ENCODE data around the gene HDAC4. TPM values are rescaled to one million over a fixed set of nuclear protein-coding genes. Genes with fewer than 3 reads are reported as not detected.

HDAC4 gene
- total RNA-seq, 1 experiment from 2014 or later = 21.8 TPM

DNA sequence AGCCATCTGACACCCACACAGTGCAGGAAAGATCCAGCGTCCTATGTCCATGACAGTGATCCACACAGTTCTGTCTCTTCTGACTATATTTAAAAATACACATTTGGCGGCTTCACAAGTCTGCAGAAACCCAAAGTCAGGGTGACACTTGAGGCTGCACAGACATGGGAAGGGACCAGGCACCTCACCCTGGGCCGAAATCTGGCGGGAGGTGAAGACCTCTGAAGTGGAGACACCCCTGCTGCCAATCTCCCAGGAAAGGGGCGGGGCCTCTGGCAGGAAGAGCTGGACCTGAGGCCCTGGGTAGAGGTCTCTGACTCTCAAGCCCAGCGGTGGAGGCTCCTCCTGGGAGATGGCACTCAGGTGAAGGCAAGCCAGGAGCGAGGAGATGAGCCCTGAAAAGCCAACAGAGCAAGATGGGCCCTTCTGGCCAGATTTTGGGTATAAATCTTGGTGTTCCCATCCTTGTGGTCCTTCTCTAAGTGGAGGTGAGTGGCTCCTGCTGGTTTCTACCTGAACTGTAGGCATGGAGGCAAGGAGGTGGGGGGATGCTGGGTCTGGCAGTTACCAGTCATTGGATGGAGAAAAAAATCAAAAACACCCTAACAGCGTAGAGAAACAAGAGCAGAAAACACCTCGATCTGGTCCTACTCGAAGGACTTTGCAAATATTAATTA lies 248.4 kb downstream of the HDAC4 start:
- CTCF ChIA-PET = no interaction called here
- H3K27me3 Mint-ChIP-seq (ENCODE audit: insufficient read depth, unreplicated experiment) = no peaks in the 10 kb centered on the region
- TF ChIP-seq, protein P1, sequence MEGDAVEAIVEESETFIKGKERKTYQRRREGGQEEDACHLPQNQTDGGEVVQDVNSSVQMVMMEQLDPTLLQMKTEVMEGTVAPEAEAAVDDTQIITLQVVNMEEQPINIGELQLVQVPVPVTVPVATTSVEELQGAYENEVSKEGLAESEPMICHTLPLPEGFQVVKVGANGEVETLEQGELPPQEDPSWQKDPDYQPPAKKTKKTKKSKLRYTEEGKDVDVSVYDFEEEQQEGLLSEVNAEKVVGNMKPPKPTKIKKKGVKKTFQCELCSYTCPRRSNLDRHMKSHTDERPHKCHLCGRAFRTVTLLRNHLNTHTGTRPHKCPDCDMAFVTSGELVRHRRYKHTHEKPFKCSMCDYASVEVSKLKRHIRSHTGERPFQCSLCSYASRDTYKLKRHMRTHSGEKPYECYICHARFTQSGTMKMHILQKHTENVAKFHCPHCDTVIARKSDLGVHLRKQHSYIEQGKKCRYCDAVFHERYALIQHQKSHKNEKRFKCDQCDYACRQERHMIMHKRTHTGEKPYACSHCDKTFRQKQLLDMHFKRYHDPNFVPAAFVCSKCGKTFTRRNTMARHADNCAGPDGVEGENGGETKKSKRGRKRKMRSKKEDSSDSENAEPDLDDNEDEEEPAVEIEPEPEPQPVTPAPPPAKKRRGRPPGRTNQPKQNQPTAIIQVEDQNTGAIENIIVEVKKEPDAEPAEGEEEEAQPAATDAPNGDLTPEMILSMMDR (IDR thresholded peaks at IDR 0.05; ENCODE audit: unreplicated experiment) = no peak
- H3K9me3 Mint-ChIP-seq (ENCODE audit: unreplicated experiment) = no peaks in the 10 kb centered on the region
- no peak overlapping the region for H3K4me3 Mint-ChIP-seq (ENCODE audit: unreplicated experiment)
- peaks cover 26% of the 10 kb centered on the region for H3K36me3 Mint-ChIP-seq (ENCODE audit: insufficient read depth, unreplicated experiment)
- no TSS peak for BruUV-seq (replicated peaks)
- DNase-seq (ENCODE audit: unreplicated experiment) = no peak
- POLR2A ChIA-PET = interaction anchor here (0.9 kb wide), 1 partner anchor 16 kb away, joined by 3 read pairs; no protein-coding TSS in a partner anchor
- intact Hi-C loops (cut with micrococcal nuclease) = no loop called here
- H3K27ac Mint-ChIP-seq (ENCODE audit: low read depth, unreplicated experiment) = peak overlapping the region; percentile 32
- H3K4me1 Mint-ChIP-seq (ENCODE audit: insufficient read depth, unreplicated experiment) = no peaks in the 10 kb centered on the region

DNA sequence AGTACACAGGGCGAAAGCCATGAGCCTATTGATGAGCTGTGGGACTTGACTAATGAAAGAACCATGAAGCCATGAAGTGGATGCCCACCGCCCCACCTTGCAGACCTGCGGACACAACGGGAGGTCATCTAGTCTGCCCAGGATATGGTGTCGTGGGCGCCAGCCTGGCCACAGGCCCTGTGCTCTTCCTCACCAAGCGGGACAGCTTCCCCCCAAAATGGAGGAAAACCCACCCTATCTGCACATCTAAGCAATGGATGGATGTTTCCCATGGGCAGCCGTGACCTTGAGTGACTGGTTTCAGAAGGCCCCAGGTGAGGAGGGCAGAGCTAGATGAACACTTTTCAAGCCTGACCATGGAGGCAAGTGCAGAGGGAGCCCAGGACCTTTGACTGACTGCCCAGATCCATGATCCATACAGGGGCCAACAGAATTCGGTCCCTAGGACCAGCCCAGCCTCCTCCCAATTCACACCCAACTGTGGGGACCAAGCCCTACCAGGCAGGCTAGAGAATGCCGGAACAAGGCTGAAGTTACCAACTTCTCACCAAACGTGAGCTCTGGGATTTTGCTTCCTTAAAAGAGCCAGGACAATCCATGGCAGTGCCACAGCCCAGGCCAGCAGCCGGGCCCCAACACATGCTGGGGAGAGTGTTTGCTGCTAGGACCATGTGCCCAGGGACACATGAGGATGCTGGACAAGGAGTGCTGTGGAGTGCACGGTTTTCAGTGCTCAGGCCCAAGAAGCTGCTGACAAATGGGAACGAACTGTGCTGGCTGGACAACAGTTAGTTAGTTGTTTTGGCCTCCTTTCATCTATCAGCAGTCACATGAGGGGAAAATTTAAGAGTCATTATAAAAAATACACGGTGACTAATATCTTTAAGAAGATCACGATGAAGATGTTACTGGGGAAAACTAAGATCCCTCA lies 249.4 kb downstream of the HDAC4 start:
- ChIA-PET CTCF (interaction anchor here (0.7 kb wide), 1 partner anchor 46 kb away, joined by 3 read pairs; no protein-coding TSS in a partner anchor), POLR2A (no interaction called here)
- Mint-ChIP-seq H3K27ac (ENCODE audit: low read depth, unreplicated experiment) (no peak overlapping the region), H3K27me3 (ENCODE audit: insufficient read depth, unreplicated experiment) (no peaks in the 10 kb centered on the region), H3K4me3 (ENCODE audit: unreplicated experiment) (no peak overlapping the region), H3K9me3 (ENCODE audit: unreplicated experiment) (no peaks in the 10 kb centered on the region), H3K36me3 (ENCODE audit: insufficient read depth, unreplicated experiment) (peaks cover 26% of the 10 kb centered on the region), H3K4me1 (ENCODE audit: insufficient read depth, unreplicated experiment) (no peaks in the 10 kb centered on the region)
- DNase-seq (ENCODE audit: unreplicated experiment) = no peak
- TF ChIP-seq, protein P1 (IDR thresholded peaks at IDR 0.05; ENCODE audit: unreplicated experiment) = no peak
- intact Hi-C loops (cut with micrococcal nuclease) = no loop called here
- no TSS peak for BruUV-seq (replicated peaks)

DNA sequence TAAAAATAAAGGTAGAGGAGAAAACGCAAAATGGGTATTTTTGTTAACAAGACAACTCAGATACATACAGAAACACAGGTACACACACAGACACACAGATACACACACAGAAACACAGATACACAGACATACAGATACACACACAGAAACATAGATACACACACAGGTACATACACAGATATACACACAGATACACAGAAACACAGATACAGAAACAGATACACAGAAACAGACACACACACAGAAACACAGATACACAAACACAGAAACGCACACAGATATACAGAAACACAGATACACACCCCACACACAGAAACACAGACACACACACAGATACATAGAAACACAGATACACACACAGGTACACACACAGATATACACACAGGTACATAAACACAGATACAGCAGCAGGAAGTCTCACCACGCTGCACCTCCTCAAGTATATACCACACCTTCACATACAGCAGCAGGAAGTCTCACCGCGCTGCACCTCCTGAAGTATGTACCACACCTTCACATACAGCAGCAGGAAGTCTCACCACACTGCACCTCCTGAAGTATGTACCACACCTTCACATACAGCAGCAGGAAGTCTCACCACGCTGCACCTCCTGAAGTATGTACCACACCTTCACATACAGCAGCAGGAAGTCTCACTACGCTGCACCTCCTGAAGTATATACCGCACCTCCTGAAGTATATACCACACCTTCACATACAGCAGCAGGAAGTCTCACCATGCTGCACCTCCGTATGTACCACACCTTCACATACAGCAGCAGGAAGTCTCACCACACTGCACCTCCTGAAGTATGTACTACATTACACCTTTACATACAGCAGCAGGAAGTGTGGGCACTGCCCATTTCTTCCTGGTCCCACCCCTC lies 250.5 kb downstream of the HDAC4 start:
- Mint-ChIP-seq H3K36me3 (ENCODE audit: insufficient read depth, unreplicated experiment) (peaks cover 22% of the 10 kb centered on the region), H3K4me3 (ENCODE audit: unreplicated experiment) (no peak overlapping the region), H3K27ac (ENCODE audit: low read depth, unreplicated experiment) (peak overlapping the region; percentile 5), H3K9me3 (ENCODE audit: unreplicated experiment) (no peaks in the 10 kb centered on the region), H3K4me1 (ENCODE audit: insufficient read depth, unreplicated experiment) (no peaks in the 10 kb centered on the region), H3K27me3 (ENCODE audit: insufficient read depth, unreplicated experiment) (no peaks in the 10 kb centered on the region)
- POLR2A ChIA-PET = no interaction called here
- CTCF ChIA-PET = interaction anchor here (0.6 kb wide), 1 partner anchor 30 kb away, joined by 3 read pairs; no protein-coding TSS in a partner anchor
- TF ChIP-seq, protein P1 (IDR thresholded peaks at IDR 0.05; ENCODE audit: unreplicated experiment) = no peak
- intact Hi-C loops (cut with micrococcal nuclease) = no loop called here
- no TSS peak for BruUV-seq (replicated peaks)
- no peak for DNase-seq (ENCODE audit: unreplicated experiment)
